HCT116 (cell line): ENCODE data around the gene XKRX. TPM values are rescaled to one million over a fixed set of nuclear protein-coding genes. Genes with fewer than 3 reads are reported as not detected.

Experiments used
- ATAC-seq: fragments of 200-7000 bp; cut with Tn5 transposase; 2 replicates; pipeline ENCODE4 v1.9.1; 2020; ENCODE audit warnings: mild to moderate bottlenecking, moderate library complexity
- BruUV-seq: library from RNA; stranded (reverse); fragments of 400-500 nt; replicated peaks from 2 replicates; lab custom pipeline; 2021; lab: Mats Ljungman, UMichigan
- CTCF ChIA-PET: fragments of 300-600 bp; sonication (Branson Sonifier 250); formaldehyde crosslinking; loops from one replicate; lab custom pipeline; 2021; ENCODE audit warnings: antibody characterized with exemption; lab: Charles Lee
- POLR2A ChIA-PET: fragments of 300-600, 350-600 bp; sonication (Branson Sonifier 250); formaldehyde crosslinking; loops from one replicate; lab custom pipeline; 2021; ENCODE audit warnings: antibody characterized with exemption; lab: Charles Lee
- RAD21 ChIA-PET, 2 experiments: fragments of 300-600 bp; sonication (Branson Sonifier 250); formaldehyde crosslinking; loops; one replicate each; lab custom pipeline; 2023; ENCODE audit warnings: low total read pairs in 2 of 2; ENCODE audit not compliant: uncharacterized antibody in 2 of 2, unreplicated experiment in 2 of 2, low non-redundant PET in 1 of 2; lab: Charles Lee
- DNase-seq: peaks from one replicate; pipeline ENCODE4 v3.0.0-alpha.2; 2010; ENCODE audit warnings: low read depth, low spot score
- H2AFZ ChIP-seq: fragments of 200-600 bp; shearing (Covaris generic), sonication (generic); 2 replicates; pipeline ENCODE4 v1.6.1; 2017; ENCODE audit warnings: low read depth, mixed run types, mixed read lengths, antibody characterized with exemption, low read length; ENCODE audit not compliant: poor library complexity, severe bottlenecking
- H3K27ac ChIP-seq: 2 replicates; pipeline ENCODE4 v1.5.1; 2012; ENCODE audit warnings: low read depth, low read length
- H3K27me3 ChIP-seq: fragments of 200-600 bp; sonication (generic); 2 replicates; pipeline ENCODE4 v1.6.1; 2016; ENCODE audit warnings: mixed run types, low read length, mixed read lengths; ENCODE audit not compliant: insufficient read depth
- H3K36me3 ChIP-seq, 2 experiments: fragments of 200-500 bp in 1 of 2; fragments of 200-600 bp in 1 of 2; sonication (Bioruptor generic) in 1 of 2; sonication (generic) in 1 of 2; 2 replicates each; pipeline versions ENCODE4 v1.5.1 to v1.6.1; 2014 to 2016; ENCODE audit warnings: low read length in 2 of 2, inconsistent platforms in 1 of 2, mixed read lengths in 1 of 2, mixed run types in 1 of 2; ENCODE audit not compliant: insufficient read depth in 2 of 2, control insufficient read depth in 1 of 2
- H3K4me1 ChIP-seq, 2 experiments: fragments of 200-600 bp in 1 of 2; sonication (generic) in 1 of 2; 2 replicates each; pipeline versions ENCODE4 v1.5.1 to v1.6.1; 2012 to 2017; ENCODE audit warnings: low read length in 2 of 2, inconsistent platforms in 1 of 2, mild to moderate bottlenecking in 1 of 2, mixed read lengths in 1 of 2, mixed run types in 1 of 2, moderate library complexity in 1 of 2; ENCODE audit not compliant: insufficient read depth in 2 of 2, control insufficient read depth in 1 of 2
- H3K4me2 ChIP-seq: fragments of 200-600 bp; sonication (generic); 2 replicates; pipeline ENCODE4 v1.6.1; 2017; ENCODE audit warnings: mixed run types, low read length, mixed read lengths
- H3K4me3 ChIP-seq, 2 experiments: fragments of 200-600 bp in 1 of 2; sonication (generic) in 1 of 2; replicated peaks in 1 of 2; 2 replicates each; pipeline ENCODE4 v1.5.1; 2011 to 2016; ENCODE audit warnings: low read length in 2 of 2, control low read depth in 1 of 2, low read depth in 1 of 2, mild to moderate bottlenecking in 1 of 2, mixed read lengths in 1 of 2, mixed run types in 1 of 2
- H3K79me2 ChIP-seq: fragments of 200-600 bp; sonication (generic); 2 replicates; pipeline ENCODE4 v1.6.1; 2017; ENCODE audit warnings: mild to moderate bottlenecking, mixed run types, low read length, moderate library complexity, mixed read lengths; ENCODE audit not compliant: insufficient read depth
- H3K9ac ChIP-seq: fragments of 200-600 bp; sonication (generic); 2 replicates; pipeline ENCODE4 v1.6.1; 2016; ENCODE audit warnings: low read length, mixed read lengths
- H3K9me2 ChIP-seq: fragments of 200-600 bp; sonication (generic), shearing (Covaris generic); 2 replicates; pipeline ENCODE4 v1.6.1; 2017; ENCODE audit warnings: mixed run types, mild to moderate bottlenecking, moderate library complexity; ENCODE audit not compliant: insufficient read depth
- H3K9me3 ChIP-seq, 2 experiments: fragments of 200-500 bp in 1 of 2; fragments of 200-600 bp in 1 of 2; sonication (Bioruptor generic) in 1 of 2; sonication (generic) in 1 of 2; 2 replicates each; pipeline ENCODE4 v1.6.1; 2014 to 2017; ENCODE audit warnings: low read length in 2 of 2, mixed read lengths in 2 of 2, inconsistent platforms in 1 of 2, low read depth in 1 of 2, mild to moderate bottlenecking in 1 of 2, mixed run types in 1 of 2, moderate library complexity in 1 of 2; ENCODE audit not compliant: control insufficient read depth in 1 of 2, insufficient read depth in 1 of 2
- H4K20me1 ChIP-seq: fragments of 200-600 bp; sonication (generic), shearing (Covaris generic); 2 replicates; pipeline ENCODE4 v1.6.1; 2017; ENCODE audit warnings: mixed run types, mild to moderate bottlenecking, moderate library complexity; ENCODE audit not compliant: insufficient read depth
- EZH2phosphoT487 ChIP-seq: fragments of 200-600 bp; IDR thresholded peaks from 2 replicates; pipeline ENCODE4 v1.6.1; 2018; ENCODE audit warnings: antibody characterized with exemption, borderline replicate concordance
- JUND ChIP-seq: IDR thresholded peaks from 2 replicates; pipeline ENCODE4 v1.6.1; 2012
- MAX ChIP-seq: IDR thresholded peaks from 2 replicates; pipeline ENCODE4 v1.6.1; 2012
- RAD21 ChIP-seq: IDR thresholded peaks from 2 replicates; pipeline ENCODE4 v1.6.1; 2012; ENCODE audit warnings: low read depth, mild to moderate bottlenecking
- REST ChIP-seq: IDR thresholded peaks from 2 replicates; pipeline ENCODE4 v1.6.1; 2012; ENCODE audit warnings: low read depth
- SRF ChIP-seq: IDR thresholded peaks from 2 replicates; pipeline ENCODE4 v1.6.1; 2012; ENCODE audit warnings: low read depth
- intact Hi-C: fragments of 100-400 bp; cut with micrococcal nuclease; formaldehyde crosslinking; loops from 2 replicates; pipeline ENCODE4 v1.10.0; 2022
- total RNA-seq: library from RNA; stranded (reverse); gene quantifications from one replicate; pipeline ENCODE4 v1.2.1, GENCODE V29; 2021; ENCODE audit not compliant: unreplicated experiment

Gene XKRX
- total RNA-seq, 1 experiment from 2014 or later = 0.47 TPM

GRCh38 chrX:100864657-100865391 lies 63.9 kb downstream of the XKRX start:
- H3K4me1 ChIP-seq = no peaks in the 10 kb centered on the region
- intact Hi-C loops = no loop called here
- no TSS peak for BruUV-seq
- no peak overlapping the region for H3K9ac ChIP-seq
- no peak for DNase-seq
- ATAC-seq = no peak
- H4K20me1 ChIP-seq = no peaks in the 10 kb centered on the region
- CTCF ChIA-PET = no interaction called here
- POLR2A ChIA-PET = no interaction called here
- H3K36me3 ChIP-seq = no peaks in the 10 kb centered on the region
- H3K79me2 ChIP-seq = no peaks in the 10 kb centered on the region
- H3K27ac ChIP-seq = no peak overlapping the region
- no peaks in the 10 kb centered on the region for H3K9me2 ChIP-seq
- no peak for TF ChIP-seq JUND
- no peak for TF ChIP-seq SRF
- no peak for TF ChIP-seq RAD21
- no peak for TF ChIP-seq EZH2phosphoT487
- no peak for TF ChIP-seq MAX
- no peak for TF ChIP-seq REST
- no peak overlapping the region for H2AFZ ChIP-seq
- no peak overlapping the region for H3K4me3 ChIP-seq
- H3K4me2 ChIP-seq = no peak overlapping the region
- no peaks in the 10 kb centered on the region for H3K27me3 ChIP-seq
- RAD21 ChIA-PET = no interaction called here
- H3K9me3 ChIP-seq = no peaks in the 10 kb centered on the region

Other genes starting within 250 kb of the XKRX start
- gene SYTL4, start 196.8 kb downstream of the XKRX start, total RNA-seq = 8.8 TPM
- gene CSTF2, start 108.5 kb downstream of the XKRX start, total RNA-seq = 34.1 TPM
- gene NOX1, start 54.6 kb downstream of the XKRX start, total RNA-seq = not detected
- not detected for gene ARL13A, start 40.8 kb upstream of the XKRX start, total RNA-seq
- gene TRMT2B, start 123.2 kb upstream of the XKRX start, total RNA-seq = 9.5 TPM
- not detected for gene TMEM35A, start 150.0 kb upstream of the XKRX start, total RNA-seq
- gene CENPI, start 169.3 kb upstream of the XKRX start, total RNA-seq = 15.3 TPM